A673 (cell line): Measurements from ENCODE around the gene PNMA1. TPM values are rescaled to one million over a fixed set of nuclear protein-coding genes. Genes with fewer than 3 reads are reported as not detected.

ENCODE experiments used
- BruUV-seq: library from RNA; stranded (reverse); fragments of 400-500 nt; replicated peaks from 2 replicates; lab custom pipeline; 2021; lab: Mats Ljungman, UMichigan
- CTCF ChIA-PET: fragments of 300-600 bp; sonication (Branson Sonifier 250); formaldehyde crosslinking; loops from one replicate; lab custom pipeline; 2022; ENCODE audit warnings: antibody characterized with exemption; lab: Charles Lee
- POLR2A ChIA-PET: fragments of 300-600 bp; sonication (Branson Sonifier 250); formaldehyde crosslinking; loops from one replicate; lab custom pipeline; 2022; ENCODE audit warnings: antibody characterized with exemption; ENCODE audit not compliant: low non-redundant PET; lab: Charles Lee
- DNase-seq: peaks from one replicate; pipeline ENCODE4 v3.0.0-alpha.2; 2015; ENCODE audit warnings: low spot score
- H3K27ac ChIP-seq: fragments of 200-600 bp; sonication (generic); 2 replicates; pipeline ENCODE4 v1.5.1; 2016; ENCODE audit warnings: mixed run types, low read depth, mild to moderate bottlenecking, mixed read lengths, antibody characterized with exemption, low read length; ENCODE audit not compliant: poor library complexity, severe bottlenecking
- H3K27me3 ChIP-seq: fragments of 200-600 bp; sonication (generic); replicated peaks from 2 replicates; pipeline ENCODE4 v1.6.1; 2017; ENCODE audit warnings: mixed run types, low read depth, mild to moderate bottlenecking, mixed read lengths, antibody characterized with exemption, low read length; ENCODE audit not compliant: insufficient read depth, poor library complexity
- H3K36me3 ChIP-seq: fragments of 200-600 bp; sonication (generic); 2 replicates; pipeline ENCODE4 v1.6.1; 2016; ENCODE audit warnings: mixed run types, mild to moderate bottlenecking, mixed read lengths, antibody characterized with exemption, low read length; ENCODE audit not compliant: insufficient read depth, poor library complexity, severe bottlenecking
- H3K4me1 ChIP-seq: fragments of 200-600 bp; sonication (generic); 2 replicates; pipeline ENCODE4 v1.6.1; 2017; ENCODE audit warnings: mixed run types, mild to moderate bottlenecking, mixed read lengths, antibody characterized with exemption, low read length; ENCODE audit not compliant: insufficient read depth, poor library complexity, severe bottlenecking
- H3K4me3 ChIP-seq: fragments of 200-600 bp; sonication (generic); 2 replicates; pipeline ENCODE4 v1.5.1; 2016; ENCODE audit warnings: low read depth, mixed run types, mild to moderate bottlenecking, mixed read lengths, low read length; ENCODE audit not compliant: poor library complexity, severe bottlenecking
- H3K9me3 ChIP-seq: fragments of 200-600 bp; sonication (generic); 2 replicates; pipeline ENCODE4 v1.6.1; 2016; ENCODE audit warnings: mixed run types, low read depth, mild to moderate bottlenecking, mixed read lengths, antibody characterized with exemption, low read length; ENCODE audit not compliant: poor library complexity, severe bottlenecking
- CTCF ChIP-seq: fragments of 300-800, 200-600 bp; sonication (generic); conservative IDR thresholded peaks from 2 replicates; pipeline ENCODE4 v1.5.1; 2017; ENCODE audit warnings: low read depth, mild to moderate bottlenecking, antibody characterized with exemption, low read length, moderate library complexity, mixed read lengths
- EZH2 ChIP-seq: fragments of 200-600 bp; sonication (generic); IDR thresholded peaks from 2 replicates; pipeline ENCODE4 v1.6.1; 2017; ENCODE audit warnings: borderline replicate concordance, low read depth, mild to moderate bottlenecking, mixed read lengths, antibody characterized with exemption, low read length; ENCODE audit not compliant: poor library complexity, severe bottlenecking
- intact Hi-C: fragments of 100-400 bp; cut with micrococcal nuclease; formaldehyde crosslinking; loops from one replicate; pipeline ENCODE4 v1.10.0; 2022; ENCODE audit not compliant: unreplicated experiment
- total RNA-seq: library from RNA; stranded (reverse); gene quantifications from 2 replicates; pipeline ENCODE4 v1.2.3, GENCODE V29; 2021

Gene PNMA1
- total RNA-seq, 1 experiment from 2014 or later, result 51.4 TPM

GRCh38 chr14:73757381-73757780 lies 43.2 kb upstream of the PNMA1 start:
- no TSS peak for BruUV-seq
- intact Hi-C loops, result no loop called here
- no peaks in the 10 kb centered on the region for H3K9me3 ChIP-seq
- no peaks in the 10 kb centered on the region for H3K36me3 ChIP-seq
- no peak overlapping the region for H3K4me3 ChIP-seq
- no peaks in the 10 kb centered on the region for H3K27me3 ChIP-seq
- TF ChIP-seq CTCF (no peak), EZH2 (no peak)
- H3K4me1 ChIP-seq, result peaks cover 75% of the 10 kb centered on the region
- H3K27ac ChIP-seq, result peak overlapping the region; percentile 62
- CTCF ChIA-PET, result interaction anchor here (0.8 to 1.5 kb wide), 2 partner anchors 10 to 33 kb away, joined by 3 to 4 read pairs; no protein-coding TSS in a partner anchor
- no peak for DNase-seq
- POLR2A ChIA-PET, result interaction anchor here (0.5 to 0.6 kb wide), 2 partner anchors 64 to 113 kb away, joined by 3 read pairs; no protein-coding TSS in a partner anchor

- no peak for TF ChIP-seq CTCF
- TF ChIP-seq EZH2, result no peak
- POLR2A ChIA-PET, result no interaction called here
- H3K27me3 ChIP-seq, result no peaks in the 10 kb centered on the region
- intact Hi-C loops, result no loop called here
- H3K36me3 ChIP-seq, result no peaks in the 10 kb centered on the region
- BruUV-seq, result no TSS peak
- CTCF ChIA-PET, result no interaction called here
- H3K4me1 ChIP-seq, result peaks cover 66% of the 10 kb centered on the region
- no peak overlapping the region for H3K4me3 ChIP-seq
- no peak for DNase-seq
- peak overlapping the region; percentile 54 for H3K27ac ChIP-seq
- H3K9me3 ChIP-seq, result no peaks in the 10 kb centered on the region
Measured at GRCh38 chr14:73755434-73756014, 41.3 kb upstream of the PNMA1 start.

GRCh38 chr14:73754911-73755360 lies 40.8 kb upstream of the PNMA1 start:
- CTCF ChIA-PET, result interaction anchor here (0.6 kb wide), 1 partner anchor 18 kb away, joined by 4 read pairs; no protein-coding TSS in a partner anchor
- H3K9me3 ChIP-seq, result no peaks in the 10 kb centered on the region
- H3K36me3 ChIP-seq, result no peaks in the 10 kb centered on the region
- intact Hi-C loops, result no loop called here
- DNase-seq, result no peak
- POLR2A ChIA-PET, result no interaction called here
- no TSS peak for BruUV-seq
- peak overlapping the region; percentile 54 for H3K27ac ChIP-seq
- H3K4me1 ChIP-seq, result peaks cover 69% of the 10 kb centered on the region
- H3K27me3 ChIP-seq, result no peaks in the 10 kb centered on the region
- no peak overlapping the region for H3K4me3 ChIP-seq
- no peak for TF ChIP-seq CTCF
- TF ChIP-seq EZH2, result no peak
